Midbrain (tissue), 1 donor: ENCODE measurements around the gene SCAP.

Source experiments
- DNase-seq: peaks from one replicate; lab custom pipeline; 2025; lab: John Stamatoyannopoulos, UW

The SCAP gene

DNA sequence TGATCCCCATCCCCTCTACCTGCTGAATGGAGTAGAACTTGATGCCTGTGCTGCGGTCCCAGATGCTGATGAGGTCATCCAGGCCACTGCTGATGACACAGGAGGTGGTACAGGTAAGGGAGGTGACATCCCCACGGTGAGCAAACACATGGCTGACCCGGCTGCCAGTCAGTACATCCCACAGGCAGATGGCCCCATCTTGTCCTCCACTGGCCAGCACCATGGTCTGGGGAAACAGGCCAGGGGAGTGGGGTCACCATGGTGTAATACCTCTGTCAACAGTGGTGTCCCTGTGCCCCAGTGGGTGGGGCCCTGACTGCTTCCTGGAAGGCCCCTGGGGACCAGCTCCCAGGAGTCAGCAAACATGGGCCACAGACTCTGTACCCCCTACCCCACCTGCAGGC lies 61.6 kb downstream of the SCAP start:
- no peak for DNase-seq

DNA sequence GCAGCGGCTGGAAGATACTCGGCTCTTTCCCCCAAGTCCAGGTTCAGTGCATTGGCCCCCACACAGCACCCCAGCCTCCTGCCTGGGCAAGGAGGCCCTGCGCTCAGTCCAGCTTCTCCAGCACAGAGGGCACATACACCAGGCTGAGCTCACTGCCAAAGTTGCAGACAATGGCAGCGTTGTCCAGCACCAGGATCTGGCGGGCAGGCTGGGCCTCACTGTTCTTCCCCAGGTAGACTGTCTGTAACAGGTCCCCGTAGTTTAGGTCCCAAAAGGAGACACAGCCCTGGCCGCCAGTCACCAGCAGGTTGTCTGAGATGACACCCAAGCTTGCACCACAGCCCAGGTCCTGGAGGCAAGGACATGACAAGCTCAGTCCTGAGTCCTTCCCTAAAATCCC lies 62.0 kb downstream of the SCAP start:
- peak; percentile 70 for DNase-seq

DNA sequence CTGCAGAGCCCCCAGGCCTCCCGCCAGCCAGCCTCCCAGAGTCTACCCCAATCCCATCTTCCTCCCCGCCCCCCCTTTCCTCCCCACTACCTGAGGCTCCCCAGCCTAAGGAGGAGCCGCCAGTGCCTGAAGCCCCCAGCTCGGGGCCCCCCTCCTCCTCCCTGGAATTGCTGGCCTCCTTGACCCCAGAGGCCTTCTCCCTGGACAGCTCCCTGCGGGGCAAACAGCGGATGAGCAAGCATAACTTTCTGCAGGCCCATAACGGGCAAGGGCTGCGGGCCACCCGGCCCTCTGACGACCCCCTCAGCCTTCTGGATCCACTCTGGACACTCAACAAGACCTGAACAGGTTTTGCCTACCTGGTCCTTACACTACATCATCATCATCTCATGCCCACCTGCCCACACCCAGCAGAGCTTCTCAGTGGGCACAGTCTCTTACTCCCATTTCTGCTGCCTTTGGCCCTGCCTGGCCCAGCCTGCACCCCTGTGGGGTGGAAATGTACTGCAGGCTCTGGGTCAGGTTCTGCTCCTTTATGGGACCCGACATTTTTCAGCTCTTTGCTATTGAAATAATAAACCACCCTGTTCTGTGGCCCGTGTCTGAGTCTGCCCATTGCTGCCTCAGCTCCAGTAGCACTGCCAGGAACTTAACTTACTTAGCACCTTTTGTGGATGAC lies 62.8 kb downstream of the SCAP start:
- no peak for DNase-seq

DNA sequence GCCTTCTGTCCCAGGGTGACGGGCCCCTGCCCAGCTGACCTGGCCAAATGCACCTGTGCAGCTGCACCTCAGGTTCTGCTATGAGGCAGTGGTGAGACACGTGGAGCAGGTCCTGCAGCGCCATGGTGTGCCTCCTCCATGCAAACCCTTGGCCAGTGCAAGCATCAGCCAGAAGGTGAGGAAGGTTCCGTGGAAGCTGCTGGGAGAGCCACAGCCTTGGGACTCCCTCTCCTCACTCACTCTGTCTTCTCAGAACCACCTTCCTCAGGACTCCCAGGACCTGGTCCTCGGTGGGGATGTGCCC lies 63.3 kb downstream of the SCAP start:
- DNase-seq = no peak

- no peak for DNase-seq
Observed at GRCh38 chr3:47411696-47412452, 63.9 kb downstream of the SCAP start.

- DNase-seq = no peak
Observed at GRCh38 chr3:47410801-47411646, 64.7 kb downstream of the SCAP start.

DNA sequence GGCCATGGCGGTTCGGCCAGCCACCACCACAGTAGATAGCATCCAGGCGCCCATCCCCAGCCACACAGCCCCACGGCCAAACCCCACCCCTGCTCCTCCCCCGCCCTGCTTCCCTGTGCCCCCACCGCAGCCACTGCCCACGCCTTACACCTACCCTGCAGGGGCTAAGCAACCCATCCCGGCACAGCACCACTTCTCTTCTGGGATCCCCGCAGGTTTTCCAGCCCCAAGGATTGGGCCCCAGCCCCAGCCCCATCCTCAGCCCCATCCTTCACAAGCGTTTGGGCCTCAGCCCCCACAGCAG lies 65.4 kb downstream of the SCAP start:
- no peak for DNase-seq

- DNase-seq = no peak
Observed at GRCh38 chr3:47409688-47410416, 65.9 kb downstream of the SCAP start.

DNA sequence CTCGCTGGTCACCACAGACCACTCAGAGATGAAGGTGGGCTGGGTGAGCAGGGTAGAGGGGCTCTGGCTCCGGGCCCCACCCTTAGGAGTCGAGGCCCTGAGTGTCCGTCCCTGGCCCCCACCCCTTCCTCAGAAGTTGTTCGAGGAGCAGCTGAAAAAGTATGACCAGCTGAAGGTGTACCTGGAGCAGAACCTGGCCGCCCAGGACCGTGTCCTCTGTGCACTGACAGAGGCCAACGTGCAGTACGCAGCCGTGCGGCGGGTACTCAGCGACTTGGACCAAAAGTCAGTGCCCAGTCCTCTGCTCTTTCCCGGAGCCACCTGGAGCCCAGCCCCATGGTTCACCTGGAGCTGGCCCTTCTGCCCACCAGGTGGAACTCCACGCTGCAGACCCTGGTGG lies 66.5 kb downstream of the SCAP start:
- DNase-seq = no peak

DNA sequence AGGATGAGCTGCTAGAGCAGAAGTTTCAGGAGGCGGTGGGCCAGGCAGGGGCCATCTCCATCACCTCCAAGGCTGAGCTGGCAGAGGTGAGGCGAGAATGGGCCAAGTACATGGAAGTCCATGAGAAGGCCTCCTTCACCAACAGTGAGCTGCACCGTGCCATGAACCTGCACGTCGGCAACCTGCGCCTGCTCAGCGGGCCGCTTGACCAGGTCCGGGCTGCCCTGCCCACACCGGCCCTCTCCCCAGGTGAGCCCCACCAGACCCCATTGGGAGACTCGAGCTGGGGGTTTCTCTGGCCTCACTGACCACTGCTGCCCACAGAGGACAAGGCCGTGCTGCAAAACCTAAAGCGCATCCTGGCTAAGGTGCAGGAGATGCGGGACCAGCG lies 66.9 kb downstream of the SCAP start:
- no peak for DNase-seq

DNA sequence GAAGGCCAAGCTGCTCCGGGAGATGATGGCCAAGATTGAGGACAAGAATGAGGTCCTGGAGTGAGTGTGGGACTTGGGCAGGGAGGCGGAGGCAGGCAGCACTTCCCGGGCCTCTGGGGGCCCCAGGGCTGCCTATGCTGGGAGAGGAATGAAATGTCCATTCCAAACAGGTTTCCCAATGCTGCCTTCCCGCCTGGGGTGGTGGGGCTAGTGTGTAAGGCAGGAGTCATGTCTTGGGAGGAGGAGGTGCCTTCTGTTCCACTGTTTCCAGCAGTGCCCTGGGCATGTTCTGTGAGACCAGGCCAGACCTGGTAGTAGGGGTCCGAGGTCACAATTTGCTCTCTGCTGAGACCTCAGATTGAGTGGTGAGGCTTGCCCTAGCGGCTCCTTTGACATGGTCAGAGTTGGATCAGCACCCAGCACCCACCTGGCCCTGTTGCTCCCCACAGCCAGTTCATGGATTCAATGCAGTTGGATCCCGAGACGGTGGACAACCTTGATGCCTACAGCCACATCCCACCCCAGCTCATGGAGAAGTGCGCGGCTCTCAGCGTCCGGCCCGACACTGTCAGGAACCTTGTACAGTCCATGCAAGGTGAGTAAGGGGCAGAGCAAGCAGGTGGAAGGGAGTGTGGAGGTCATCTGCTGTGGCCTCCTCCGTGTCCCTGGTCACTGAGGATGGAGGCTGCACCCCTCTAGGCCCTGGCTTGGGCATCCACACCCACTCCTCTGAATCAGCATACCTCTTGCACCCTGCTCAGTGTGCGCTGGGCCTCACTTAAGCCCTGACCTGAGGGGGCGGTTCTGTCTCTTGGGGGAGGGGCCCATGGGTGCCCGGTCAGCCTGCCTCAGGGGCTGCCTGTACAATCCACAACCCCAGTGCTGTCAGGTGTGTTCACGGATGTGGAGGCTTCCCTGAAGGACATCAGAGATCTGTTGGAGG lies 67.6 kb downstream of the SCAP start:
- no peak for DNase-seq

- DNase-seq = no peak
Observed at GRCh38 chr3:47407237-47407636, 68.5 kb downstream of the SCAP start.

GRCh38 chr3:47406762-47407149 lies 69.0 kb downstream of the SCAP start:
- DNase-seq = no peak

DNA sequence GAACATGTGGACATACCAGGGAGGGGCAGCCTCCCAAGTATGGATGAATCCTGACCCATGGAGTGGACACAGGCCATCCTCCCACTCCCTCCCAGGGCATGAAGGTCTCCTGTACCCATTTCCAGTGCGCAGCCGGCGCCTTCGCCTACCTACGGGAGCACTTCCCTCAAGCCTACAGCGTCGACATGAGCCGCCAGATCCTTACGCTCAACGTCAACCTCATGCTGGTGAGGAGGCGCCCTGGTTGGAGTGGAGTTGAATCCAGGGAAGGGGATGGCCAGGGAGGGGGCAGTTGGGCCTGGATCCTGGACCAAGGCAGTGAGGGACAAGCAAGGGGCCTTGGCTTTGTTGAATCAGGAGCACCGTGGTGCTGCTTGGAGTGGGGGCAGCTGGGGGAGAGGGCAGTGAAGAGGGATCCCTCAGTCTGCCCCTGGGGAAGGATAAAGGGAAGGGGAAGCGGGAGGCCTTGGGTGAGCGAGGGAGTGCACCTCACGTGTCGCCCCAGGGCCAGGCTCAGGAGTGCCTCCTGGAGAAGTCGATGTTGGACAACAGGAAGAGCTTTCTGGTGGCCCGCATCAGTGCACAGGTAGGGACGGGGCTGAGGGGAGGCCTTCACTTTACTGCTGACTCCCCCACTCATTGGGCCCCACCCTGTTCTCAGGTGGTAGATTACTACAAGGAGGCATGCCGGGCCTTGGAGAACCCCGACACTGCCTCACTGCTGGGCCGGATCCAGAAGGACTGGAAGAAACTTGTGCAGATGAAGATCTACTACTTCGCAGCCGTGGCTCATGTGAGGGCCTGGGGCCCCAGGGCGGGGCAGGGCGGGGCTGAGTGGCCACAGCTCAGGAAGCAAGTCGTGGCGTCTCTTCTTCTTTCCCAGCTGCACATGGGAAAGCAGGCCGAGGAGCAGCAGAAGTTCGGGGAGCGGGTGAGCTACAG lies 69.7 kb downstream of the SCAP start:
- no peak for DNase-seq

DNA sequence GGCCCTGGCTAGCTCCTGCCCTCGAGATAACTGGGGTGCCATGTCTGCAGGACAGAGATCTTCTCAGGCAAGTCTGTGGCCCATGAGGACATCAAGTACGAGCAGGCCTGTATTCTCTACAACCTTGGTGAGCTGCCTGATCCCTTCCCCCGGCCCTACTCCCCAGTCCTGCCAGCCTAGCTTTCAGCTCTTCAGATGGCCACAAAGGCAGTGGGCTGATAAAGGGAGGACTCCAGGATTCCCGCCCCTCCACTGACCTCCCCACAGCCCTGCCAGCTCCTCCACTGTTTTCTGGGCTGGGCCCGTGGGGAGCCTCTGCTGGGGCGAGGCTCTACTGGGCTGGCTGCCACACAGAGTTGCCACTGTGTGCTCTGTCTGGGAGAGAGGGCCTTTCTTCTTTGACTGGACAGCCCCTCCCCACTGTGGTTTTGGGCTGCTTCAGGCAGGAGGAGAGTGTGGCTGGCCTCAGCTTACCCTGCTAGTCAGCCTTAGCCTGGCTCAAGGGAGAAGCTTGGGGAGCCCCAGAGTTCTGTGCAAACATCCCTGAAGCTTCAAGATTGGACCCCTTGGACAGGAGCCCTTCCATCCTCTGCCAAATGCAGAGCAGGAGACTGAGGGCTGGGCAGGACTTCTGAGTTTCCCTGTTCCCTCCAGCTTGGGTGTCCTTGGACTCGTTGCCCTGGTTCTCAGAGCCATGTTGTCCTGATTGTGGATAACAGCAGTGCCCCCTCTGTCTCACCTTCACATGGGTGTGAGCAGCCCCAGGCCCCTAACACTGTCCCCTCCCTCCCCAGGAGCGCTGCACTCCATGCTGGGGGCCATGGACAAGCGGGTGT lies 70.6 kb downstream of the SCAP start:
- DNase-seq = peak; percentile 78

- no peak for DNase-seq
Observed at GRCh38 chr3:47404431-47404876, 71.3 kb downstream of the SCAP start.

GRCh38 chr3:47399531-47400270 lies 76.0 kb downstream of the SCAP start:
- no peak for DNase-seq

DNA sequence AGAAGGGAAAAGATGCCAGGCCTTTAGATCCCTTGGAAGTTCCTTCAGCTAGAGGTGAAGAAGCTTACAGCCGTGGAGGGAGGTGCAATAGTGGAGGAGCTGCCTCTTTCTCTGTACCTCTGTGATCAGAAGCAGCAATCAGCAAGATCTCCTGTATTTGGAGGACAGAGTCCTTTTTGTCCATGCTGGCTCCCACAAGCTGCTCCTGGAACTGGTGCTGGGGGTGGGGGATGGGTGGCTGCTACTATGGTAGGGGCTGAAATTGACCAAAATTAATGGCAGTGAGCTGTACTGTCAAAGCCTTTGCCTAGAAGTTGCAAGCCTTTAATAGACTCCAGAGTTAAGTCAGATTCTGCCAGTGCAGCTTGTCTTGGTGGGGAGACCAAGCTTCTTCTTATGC lies 76.7 kb downstream of the SCAP start:
- DNase-seq = peak; percentile 16

DNA sequence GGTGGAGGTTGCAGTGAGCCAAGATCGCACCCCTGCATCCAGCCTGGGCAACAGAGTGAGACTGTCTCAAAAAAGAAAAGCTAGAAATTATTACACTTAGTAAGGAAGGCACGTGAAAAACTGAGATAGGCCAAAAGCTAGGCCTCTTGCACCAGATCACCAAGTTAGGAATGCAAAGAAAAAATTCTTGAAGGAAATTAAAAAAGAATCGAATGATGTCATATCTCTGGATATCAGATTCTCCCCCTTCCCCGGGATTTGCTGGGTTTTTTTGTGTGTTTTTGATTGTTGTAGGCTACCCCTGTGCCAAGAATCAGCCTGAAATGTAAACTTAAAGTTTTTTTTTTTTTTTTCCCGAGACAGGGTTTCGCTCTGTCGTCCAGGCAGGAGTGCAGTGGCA lies 77.5 kb downstream of the SCAP start:
- DNase-seq = no peak
